Measurements from ENCODE around the gene FILIP1L. TPM values are rescaled to one million over a fixed set of nuclear protein-coding genes. Genes with fewer than 3 reads are reported as not detected.

FILIP1L gene
- total RNA-seq, 1 donor from 2014 or later: 29.2 TPM

- peaks cover 29 to 38% (median 32%) of the 10 kb centered on the region in 3 donors for H3K4me1 ChIP-seq (ENCODE audit: control insufficient read depth in 3 of 3, insufficient read depth in 3 of 3, low read length in 3 of 3)
- no peaks in the 10 kb centered on the region for H3K36me3 ChIP-seq (ENCODE audit: control insufficient read depth in 3 of 3, insufficient read depth in 3 of 3, low read length in 3 of 3)
- H3K9ac ChIP-seq (ENCODE audit: low read depth in 1 of 3, low read length in 3 of 3): no peak overlapping the region
- H3K4me3 ChIP-seq (ENCODE audit: low read length in 3 of 3): no peak overlapping the region
- no peaks in the 10 kb centered on the region for H3K9me3 ChIP-seq (ENCODE audit: control insufficient read depth in 3 of 3, low read length in 3 of 3)
- no peaks in the 10 kb centered on the region for H3K27me3 ChIP-seq (ENCODE audit: control insufficient read depth in 3 of 3, insufficient read depth in 3 of 3, low read length in 3 of 3)
- peak overlapping the region; percentile 57 for H3K27ac ChIP-seq (ENCODE audit: low read depth, low read length)
Measured at GRCh38 chr3:99955773-99956562, 158.3 kb downstream of the FILIP1L start.

DNA sequence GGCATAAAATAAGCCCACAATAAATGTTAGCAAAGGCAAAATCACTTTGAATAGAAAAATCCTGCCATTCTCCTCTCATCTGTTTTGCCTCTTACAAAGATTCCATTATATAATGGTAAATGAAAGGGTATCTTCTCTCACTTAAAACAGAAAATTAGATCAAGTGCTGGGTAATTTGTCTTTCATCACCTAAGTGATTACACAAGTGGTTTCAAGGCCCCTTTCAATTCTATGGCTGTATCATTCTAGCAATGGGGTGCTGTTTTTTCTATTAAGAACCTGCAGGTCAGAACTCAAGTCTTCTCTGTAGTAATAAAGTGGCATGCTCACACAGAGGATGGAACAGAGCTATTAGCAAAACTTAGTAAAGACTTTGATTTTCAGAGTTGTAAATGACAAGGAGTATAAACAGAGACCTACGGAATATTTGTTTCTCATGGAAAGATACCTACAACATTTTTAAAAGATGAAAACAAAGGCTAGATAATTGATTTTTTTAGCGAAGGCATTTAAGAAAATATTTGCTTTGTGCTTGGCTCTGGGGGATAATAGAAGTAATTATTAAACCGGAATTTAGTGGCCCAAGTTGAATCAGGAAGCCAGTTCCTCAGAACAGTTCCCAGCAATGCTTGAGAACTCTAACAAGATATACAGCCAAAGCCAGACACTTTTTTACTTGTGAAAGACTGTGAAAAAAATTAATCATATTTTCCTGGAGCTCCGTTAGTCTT is 159.2 kb downstream of the FILIP1L start:
- H3K27ac ChIP-seq (ENCODE audit: low read depth, low read length): peak overlapping the region; percentile 57

GRCh38 chr3:99953596-99953995 is 160.7 kb downstream of the FILIP1L start:
- H3K4me3 ChIP-seq (ENCODE audit: low read length in 3 of 3): no peak overlapping the region
- no peaks in the 10 kb centered on the region for H3K9me3 ChIP-seq (ENCODE audit: control insufficient read depth in 3 of 3, low read length in 3 of 3)
- H3K36me3 ChIP-seq (ENCODE audit: control insufficient read depth in 3 of 3, insufficient read depth in 3 of 3, low read length in 3 of 3): no peaks in the 10 kb centered on the region
- peaks cover 27 to 29% (median 28%) of the 10 kb centered on the region in 3 donors for H3K4me1 ChIP-seq (ENCODE audit: control insufficient read depth in 3 of 3, insufficient read depth in 3 of 3, low read length in 3 of 3)
- H3K27ac ChIP-seq (ENCODE audit: low read depth, low read length): no peak overlapping the region
- H3K9ac ChIP-seq (ENCODE audit: low read depth in 1 of 3, low read length in 3 of 3): no peak overlapping the region
- no peaks in the 10 kb centered on the region for H3K27me3 ChIP-seq (ENCODE audit: control insufficient read depth in 3 of 3, insufficient read depth in 3 of 3, low read length in 3 of 3)

More for the DNA sequence above, 159.2 kb downstream of the FILIP1L start:
- Histone ChIP-seq H3K9me3 (ENCODE audit: control insufficient read depth in 3 of 3, low read length in 3 of 3) (no peaks in the 10 kb centered on the region), H3K4me3 (ENCODE audit: low read length in 3 of 3) (no peak overlapping the region), H3K27me3 (ENCODE audit: control insufficient read depth in 3 of 3, insufficient read depth in 3 of 3, low read length in 3 of 3) (no peaks in the 10 kb centered on the region), H3K9ac (ENCODE audit: low read depth in 1 of 3, low read length in 3 of 3) (no peak overlapping the region), H3K36me3 (ENCODE audit: control insufficient read depth in 3 of 3, insufficient read depth in 3 of 3, low read length in 3 of 3) (no peaks in the 10 kb centered on the region), H3K4me1 (ENCODE audit: control insufficient read depth in 3 of 3, insufficient read depth in 3 of 3, low read length in 3 of 3) (peaks cover 30 to 32% (median 31%) of the 10 kb centered on the region in 3 donors)

DNA sequence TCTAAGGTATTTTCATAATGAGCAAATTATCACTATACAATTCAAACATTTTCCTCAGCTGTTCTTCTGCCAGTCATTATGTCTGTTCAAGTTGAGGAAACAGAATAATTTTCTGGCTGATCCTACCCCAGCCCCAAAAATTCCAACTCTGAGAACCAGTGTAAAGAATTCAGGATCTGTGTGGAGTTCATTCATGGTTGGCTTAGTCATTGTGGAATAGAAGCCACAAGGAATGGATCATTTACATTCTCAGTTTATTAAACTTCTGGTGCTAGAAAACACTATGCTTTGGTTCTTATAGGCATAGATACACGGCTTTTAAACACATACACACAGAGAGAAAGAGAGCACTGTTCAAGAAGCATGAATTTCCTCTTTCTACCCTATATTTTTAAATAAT is 162.0 kb downstream of the FILIP1L start:
- Histone ChIP-seq H3K9me3 (ENCODE audit: control insufficient read depth in 3 of 3, low read length in 3 of 3) (no peaks in the 10 kb centered on the region), H3K4me1 (ENCODE audit: control insufficient read depth in 3 of 3, insufficient read depth in 3 of 3, low read length in 3 of 3) (peaks cover 23 to 26% (median 24%) of the 10 kb centered on the region in 3 donors), H3K27ac (ENCODE audit: low read depth, low read length) (no peak overlapping the region), H3K36me3 (ENCODE audit: control insufficient read depth in 3 of 3, insufficient read depth in 3 of 3, low read length in 3 of 3) (no peaks in the 10 kb centered on the region), H3K4me3 (ENCODE audit: low read length in 3 of 3) (no peak overlapping the region), H3K9ac (ENCODE audit: low read depth in 1 of 3, low read length in 3 of 3) (no peak overlapping the region), H3K27me3 (ENCODE audit: control insufficient read depth in 3 of 3, insufficient read depth in 3 of 3, low read length in 3 of 3) (no peaks in the 10 kb centered on the region)

DNA sequence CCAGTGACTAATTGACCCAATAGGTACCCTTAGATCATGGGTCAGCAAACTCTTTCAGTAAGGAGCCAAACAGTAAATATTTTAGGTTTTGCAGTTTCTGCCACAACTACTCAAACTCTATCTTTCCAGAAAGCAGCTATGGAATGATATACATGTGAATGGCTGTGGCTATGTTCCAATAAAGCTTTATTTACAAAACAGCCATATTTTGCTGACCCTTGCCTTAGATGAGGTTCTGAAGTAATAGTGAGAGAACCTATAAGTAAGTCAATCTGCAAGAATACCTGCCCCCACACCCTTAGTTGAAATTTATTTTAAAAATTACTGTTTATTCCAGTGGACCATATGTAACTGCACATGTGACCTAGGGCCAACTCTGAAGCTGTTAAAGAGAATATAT is 162.6 kb downstream of the FILIP1L start:
- H3K9me3 ChIP-seq (ENCODE audit: control insufficient read depth in 3 of 3, low read length in 3 of 3): no peaks in the 10 kb centered on the region
- no peak overlapping the region for H3K9ac ChIP-seq (ENCODE audit: low read depth in 1 of 3, low read length in 3 of 3)

GRCh38 chr3:99950921-99951320 is 163.4 kb downstream of the FILIP1L start:
- peaks cover 29 to 33% (median 31%) of the 10 kb centered on the region in 3 donors for H3K4me1 ChIP-seq (ENCODE audit: control insufficient read depth in 3 of 3, insufficient read depth in 3 of 3, low read length in 3 of 3)
- no peak overlapping the region for H3K9ac ChIP-seq (ENCODE audit: low read depth in 1 of 3, low read length in 3 of 3)
- no peak overlapping the region for H3K27ac ChIP-seq (ENCODE audit: low read depth, low read length)
- no peak overlapping the region for H3K4me3 ChIP-seq (ENCODE audit: low read length in 3 of 3)
- no peaks in the 10 kb centered on the region for H3K27me3 ChIP-seq (ENCODE audit: control insufficient read depth in 3 of 3, insufficient read depth in 3 of 3, low read length in 3 of 3)
- no peaks in the 10 kb centered on the region for H3K9me3 ChIP-seq (ENCODE audit: control insufficient read depth in 3 of 3, low read length in 3 of 3)
- H3K36me3 ChIP-seq (ENCODE audit: control insufficient read depth in 3 of 3, insufficient read depth in 3 of 3, low read length in 3 of 3): no peaks in the 10 kb centered on the region

More for the DNA sequence above, 162.6 kb downstream of the FILIP1L start:
- no peaks in the 10 kb centered on the region for H3K36me3 ChIP-seq (ENCODE audit: control insufficient read depth in 3 of 3, insufficient read depth in 3 of 3, low read length in 3 of 3)
- no peak overlapping the region for H3K4me3 ChIP-seq (ENCODE audit: low read length in 3 of 3)
- no peak overlapping the region for H3K27ac ChIP-seq (ENCODE audit: low read depth, low read length)
- H3K4me1 ChIP-seq (ENCODE audit: control insufficient read depth in 3 of 3, insufficient read depth in 3 of 3, low read length in 3 of 3): peaks cover 24 to 29% (median 27%) of the 10 kb centered on the region in 3 donors
- no peaks in the 10 kb centered on the region for H3K27me3 ChIP-seq (ENCODE audit: control insufficient read depth in 3 of 3, insufficient read depth in 3 of 3, low read length in 3 of 3)

DNA sequence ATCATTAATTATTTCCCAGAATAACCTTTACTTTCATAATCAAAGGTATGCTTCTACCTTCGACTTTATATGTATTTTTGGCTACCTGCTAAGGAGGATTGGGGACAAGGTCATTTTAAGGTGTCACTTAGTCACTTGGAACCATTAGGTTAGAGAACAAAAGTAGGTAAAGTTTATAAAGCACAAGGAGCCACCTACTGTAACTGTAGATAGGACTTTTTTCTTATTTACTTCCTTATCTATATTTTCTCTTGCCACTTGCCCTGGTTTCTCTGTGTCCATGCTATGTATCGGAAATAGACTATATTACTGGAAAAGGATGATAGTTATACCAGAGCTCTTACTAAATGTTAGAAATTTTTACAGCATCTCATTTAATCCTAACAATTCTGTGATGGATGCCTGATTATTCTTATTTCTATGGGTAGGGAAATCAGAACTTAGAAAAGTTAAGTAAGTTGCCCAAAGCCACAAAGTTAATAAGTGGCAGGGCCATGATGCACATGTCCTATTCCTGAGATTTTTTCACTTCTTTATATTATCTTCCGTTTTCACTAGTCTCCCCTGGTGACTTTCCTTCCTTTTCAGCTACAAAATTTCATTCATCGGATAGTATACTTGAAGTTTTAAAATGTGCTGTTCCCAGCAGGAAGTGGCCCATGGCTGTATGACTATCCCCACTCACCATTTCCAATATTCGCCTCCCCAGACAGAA is 164.2 kb downstream of the FILIP1L start:
- H3K27me3 ChIP-seq (ENCODE audit: control insufficient read depth in 3 of 3, insufficient read depth in 3 of 3, low read length in 3 of 3): no peaks in the 10 kb centered on the region
- no peak overlapping the region for H3K4me3 ChIP-seq (ENCODE audit: low read length in 3 of 3)
- H3K27ac ChIP-seq (ENCODE audit: low read depth, low read length): no peak overlapping the region
- H3K36me3 ChIP-seq (ENCODE audit: control insufficient read depth in 3 of 3, insufficient read depth in 3 of 3, low read length in 3 of 3): no peaks in the 10 kb centered on the region
- H3K9me3 ChIP-seq (ENCODE audit: control insufficient read depth in 3 of 3, low read length in 3 of 3): no peaks in the 10 kb centered on the region
- H3K4me1 ChIP-seq (ENCODE audit: control insufficient read depth in 3 of 3, insufficient read depth in 3 of 3, low read length in 3 of 3): peaks cover 31 to 37% (median 33%) of the 10 kb centered on the region in 3 donors
- no peak overlapping the region for H3K9ac ChIP-seq (ENCODE audit: low read depth in 1 of 3, low read length in 3 of 3)

GRCh38 chr3:99948467-99949089 is 165.7 kb downstream of the FILIP1L start:
- Histone ChIP-seq H3K27ac (ENCODE audit: low read depth, low read length) (no peak overlapping the region), H3K4me1 (ENCODE audit: control insufficient read depth in 3 of 3, insufficient read depth in 3 of 3, low read length in 3 of 3) (peaks cover 36 to 41% (median 38%) of the 10 kb centered on the region in 3 donors), H3K9ac (ENCODE audit: low read depth in 1 of 3, low read length in 3 of 3) (no peak overlapping the region), H3K4me3 (ENCODE audit: low read length in 3 of 3) (no peak overlapping the region), H3K27me3 (ENCODE audit: control insufficient read depth in 3 of 3, insufficient read depth in 3 of 3, low read length in 3 of 3) (no peaks in the 10 kb centered on the region), H3K36me3 (ENCODE audit: control insufficient read depth in 3 of 3, insufficient read depth in 3 of 3, low read length in 3 of 3) (no peaks in the 10 kb centered on the region), H3K9me3 (ENCODE audit: control insufficient read depth in 3 of 3, low read length in 3 of 3) (no peaks in the 10 kb centered on the region)

- Histone ChIP-seq H3K27ac (ENCODE audit: low read depth, low read length) (no peak overlapping the region), H3K9me3 (ENCODE audit: control insufficient read depth in 3 of 3, low read length in 3 of 3) (no peaks in the 10 kb centered on the region), H3K27me3 (ENCODE audit: control insufficient read depth in 3 of 3, insufficient read depth in 3 of 3, low read length in 3 of 3) (no peaks in the 10 kb centered on the region), H3K36me3 (ENCODE audit: control insufficient read depth in 3 of 3, insufficient read depth in 3 of 3, low read length in 3 of 3) (no peaks in the 10 kb centered on the region), H3K4me3 (ENCODE audit: low read length in 3 of 3) (no peak overlapping the region), H3K9ac (ENCODE audit: low read depth in 1 of 3, low read length in 3 of 3) (no peak overlapping the region), H3K4me1 (ENCODE audit: control insufficient read depth in 3 of 3, insufficient read depth in 3 of 3, low read length in 3 of 3) (peaks cover 32 to 38% (median 38%) of the 10 kb centered on the region in 3 donors)
Measured at GRCh38 chr3:99947356-99947755, 166.9 kb downstream of the FILIP1L start.

Data from skeletal muscle tissue (tissue), 4 donors.